Spinal cord (tissue), 10 donors: ENCODE data around the gene COLQ. TPM values are rescaled to one million over a fixed set of nuclear protein-coding genes. Genes with fewer than 3 reads are reported as not detected.

ENCODE experiments used
- DNase-seq, 6 donors: peaks; one replicate each; pipeline versions ENCODE4 v3.0.0 to v3.0.0-alpha.2; 2013 to 2015; ENCODE audit warnings: low spot score in 6 of 6, low read depth in 4 of 6
- H3K27ac ChIP-seq: one replicate; pipeline ENCODE4 v1.5.1; 2013; ENCODE audit warnings: low read depth, low read length, control low read depth
- H3K27me3 ChIP-seq: one replicate; pipeline ENCODE4 v1.6.1; 2013; ENCODE audit warnings: low read length; ENCODE audit not compliant: control insufficient read depth, insufficient read depth
- H3K36me3 ChIP-seq: one replicate; pipeline ENCODE4 v1.6.1; 2013; ENCODE audit warnings: low read length; ENCODE audit not compliant: control insufficient read depth, insufficient read depth
- H3K4me1 ChIP-seq: one replicate; pipeline ENCODE4 v1.6.1; 2013; ENCODE audit warnings: low read length; ENCODE audit not compliant: control insufficient read depth, insufficient read depth
- H3K4me3 ChIP-seq: one replicate; pipeline ENCODE4 v1.5.1; 2013; ENCODE audit warnings: low read depth, low read length, control low read depth
- H3K9me3 ChIP-seq: one replicate; pipeline ENCODE4 v1.6.1; 2013; ENCODE audit warnings: low read length; ENCODE audit not compliant: control insufficient read depth, insufficient read depth
- WGBS: methylation state at CpG from one replicate; pipeline ENCODE4 v1.1.5; 2013; ENCODE audit warnings: missing lambda C conversion rate; ENCODE audit not compliant: insufficient coverage; 5-methylcytosine and 5-hydroxymethylcytosine counted together
- long read RNA-seq, 4 donors: transcript quantifications; one replicate each; lab custom pipeline, GENCODE V29; 2026
- polyA plus RNA-seq, 2 donors: library from polyadenylated mRNA; unstranded; fragments of 120-200 nt; gene quantifications; one replicate each; pipeline ENCODE4 v1.2.1, GENCODE V29; 2013; ENCODE audit not compliant: insufficient read length in 2 of 2
- total RNA-seq, 2 donors: library from RNA; depleted of rRNA in 1 of 2; stranded (reverse); fragments of 120-200 nt in 1 of 2; fragments of >200 nt in 1 of 2; gene quantifications; one replicate each; pipeline versions ENCODE4 v1.2.3 to v1.2.4, GENCODE V29; 2013 to 2014
- donor health status: healthy.

The COLQ gene
- 10 to 100 TPM in 1 of 2 donors, 1 to 10 TPM in 1; 4.2 to 10.5 TPM for total RNA-seq
- 10 to 100 TPM; 10.7 to 10.8 TPM for polyA plus RNA-seq
- long read RNA-seq, donor 1 = 0 reads
- long read RNA-seq, donor 2 = 0 reads
- long read RNA-seq, donor 3 = 0 reads
- long read RNA-seq, donor 4 = 0 reads

DNA sequence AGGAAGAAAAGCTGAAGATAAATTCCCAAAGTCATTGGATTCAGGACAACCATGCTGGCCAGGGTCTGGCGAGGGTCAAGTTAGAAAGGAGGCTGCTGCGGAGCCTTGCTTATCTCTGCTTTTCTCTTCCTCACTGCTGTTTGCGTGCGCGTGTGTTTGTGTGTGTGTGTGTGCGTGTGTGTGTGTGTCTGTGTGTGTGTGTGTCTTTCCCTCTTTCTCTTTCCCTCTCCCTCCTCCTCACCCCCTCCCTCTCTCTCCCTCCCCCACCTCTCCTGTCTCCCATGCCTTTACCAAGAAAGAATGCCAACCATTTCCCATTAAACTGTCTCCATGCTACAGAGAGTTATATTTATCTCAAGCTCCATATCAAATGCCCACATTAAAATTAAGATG is at the start of gene COLQ:
TSS of gene COLQ (minus strand) at position 134 of the 393 bp plus-strand sequence. CDS start at position 53, 81 bp downstream.
- H3K27ac ChIP-seq = no peak within 1 kb of the TSS
- WGBS = no CpG with 5 or more reads among the region's 6 CpGs
- no peak within 1 kb of the TSS for H3K4me3 ChIP-seq
- no peaks in the 10 kb centered on the region for H3K4me1 ChIP-seq
- no peaks in the 10 kb centered on the region for H3K9me3 ChIP-seq
- no peaks in the 10 kb centered on the region for H3K36me3 ChIP-seq
- H3K27me3 ChIP-seq = no peaks in the 10 kb centered on the region
- DNase-seq = no peak

DNA sequence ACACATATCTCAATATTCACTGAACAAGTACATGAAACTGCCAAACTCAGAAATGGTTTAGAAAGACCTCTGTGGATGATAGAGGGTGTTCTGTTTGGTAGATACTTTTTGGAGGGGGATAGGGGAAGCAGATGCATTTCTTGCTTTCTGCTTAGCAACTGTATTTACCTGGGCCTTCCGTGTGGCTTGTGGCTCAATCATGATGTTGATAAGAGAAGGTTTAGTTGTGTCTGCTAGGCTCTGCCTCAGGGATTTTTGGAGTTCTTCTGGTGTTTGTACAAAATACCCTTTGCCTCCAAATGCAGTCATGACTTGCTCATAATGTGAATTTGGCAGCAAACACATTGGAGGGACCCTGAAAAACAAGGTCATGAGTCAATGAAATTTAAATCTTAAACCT is 41.7 kb upstream of the COLQ start:
- H3K4me3 ChIP-seq = no peak overlapping the region
- DNase-seq = no peak
- H3K4me1 ChIP-seq = no peaks in the 10 kb centered on the region
- H3K27ac ChIP-seq = no peak overlapping the region
- peaks cover 30% of the 10 kb centered on the region for H3K36me3 ChIP-seq
- no peaks in the 10 kb centered on the region for H3K9me3 ChIP-seq
- no CpG with 5 or more reads among the region's 1 CpG for WGBS
- no peaks in the 10 kb centered on the region for H3K27me3 ChIP-seq

DNA sequence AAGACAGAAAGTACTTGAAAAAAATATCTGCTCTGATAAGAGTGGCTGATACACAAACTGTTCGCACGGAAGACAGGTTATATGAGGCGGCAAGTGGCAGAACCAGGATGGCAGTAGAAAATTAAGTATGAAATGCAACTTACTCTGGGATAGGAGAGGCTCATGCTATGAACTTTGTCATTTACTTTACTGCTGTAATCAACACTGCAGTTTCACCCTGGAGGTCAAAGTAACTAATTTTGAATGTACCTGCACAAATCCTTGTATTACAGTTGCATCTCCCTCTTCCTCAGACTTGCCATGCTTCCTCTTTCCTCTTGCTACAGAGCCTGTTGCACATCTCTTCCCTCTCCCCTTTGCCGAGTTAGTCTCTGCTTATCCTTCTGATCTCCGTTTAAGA is 41.1 kb upstream of the COLQ start:
- Histone ChIP-seq H3K4me1 (no peaks in the 10 kb centered on the region), H3K27me3 (no peaks in the 10 kb centered on the region), H3K9me3 (no peaks in the 10 kb centered on the region), H3K4me3 (no peak overlapping the region), H3K27ac (no peak overlapping the region), H3K36me3 (peaks cover 28% of the 10 kb centered on the region)
- no peak for DNase-seq
- 88% methylated on average over 2 of the region's 5 CpGs for WGBS

DNA sequence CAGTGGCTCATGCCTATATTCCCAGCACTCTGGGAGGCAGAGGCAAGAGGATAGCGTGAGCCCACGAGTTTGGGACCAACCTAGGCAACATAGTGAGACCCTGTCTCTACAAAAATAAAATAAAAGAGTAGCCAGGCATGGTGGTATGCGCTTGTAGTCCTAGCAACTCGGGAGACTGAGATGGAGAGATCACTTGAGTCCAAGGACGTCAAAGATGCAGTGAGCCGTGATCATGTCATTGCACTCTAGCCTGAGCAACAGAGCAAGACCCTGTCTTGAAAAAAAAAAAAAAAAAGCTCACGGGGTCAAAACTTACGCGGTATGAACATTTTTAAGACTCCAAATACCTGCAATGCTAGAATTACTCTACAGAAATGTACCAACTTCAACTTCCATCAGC is 37.1 kb upstream of the COLQ start:
- Histone ChIP-seq H3K27me3 (no peaks in the 10 kb centered on the region), H3K4me1 (no peaks in the 10 kb centered on the region), H3K36me3 (peaks cover 13% of the 10 kb centered on the region), H3K9me3 (no peaks in the 10 kb centered on the region), H3K4me3 (no peak overlapping the region), H3K27ac (no peak overlapping the region)
- no peak for DNase-seq
- 74% methylated on average over 4 of the region's 9 CpGs for WGBS

DNA sequence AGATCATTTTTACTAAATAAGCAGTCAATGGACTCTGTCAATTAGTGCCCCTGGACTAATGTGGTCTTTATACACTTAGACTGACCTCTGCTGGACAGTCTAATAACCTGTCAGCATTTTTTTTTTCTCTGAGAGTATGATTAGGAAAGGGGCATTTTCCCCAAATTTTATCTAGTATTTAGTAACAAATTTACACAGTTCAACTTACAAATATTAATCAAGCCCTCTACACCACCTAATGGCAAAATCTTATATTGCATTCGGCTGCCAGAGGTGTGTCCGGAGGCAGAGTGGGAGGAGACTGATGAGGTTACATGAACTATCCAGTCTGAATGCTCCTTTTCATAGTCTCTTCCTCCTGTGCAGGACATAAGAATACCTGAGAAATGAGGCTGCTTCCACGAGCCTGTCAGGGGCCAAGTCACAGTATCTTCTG is 36.0 kb upstream of the COLQ start:
- Histone ChIP-seq H3K9me3 (no peaks in the 10 kb centered on the region), H3K36me3 (peaks cover 7% of the 10 kb centered on the region), H3K4me1 (no peaks in the 10 kb centered on the region), H3K4me3 (no peak overlapping the region), H3K27ac (no peak overlapping the region), H3K27me3 (no peaks in the 10 kb centered on the region)
- peak; percentile 19 to 87 (median 42) for DNase-seq
- WGBS = no CpG with 5 or more reads among the region's 3 CpGs

DNA sequence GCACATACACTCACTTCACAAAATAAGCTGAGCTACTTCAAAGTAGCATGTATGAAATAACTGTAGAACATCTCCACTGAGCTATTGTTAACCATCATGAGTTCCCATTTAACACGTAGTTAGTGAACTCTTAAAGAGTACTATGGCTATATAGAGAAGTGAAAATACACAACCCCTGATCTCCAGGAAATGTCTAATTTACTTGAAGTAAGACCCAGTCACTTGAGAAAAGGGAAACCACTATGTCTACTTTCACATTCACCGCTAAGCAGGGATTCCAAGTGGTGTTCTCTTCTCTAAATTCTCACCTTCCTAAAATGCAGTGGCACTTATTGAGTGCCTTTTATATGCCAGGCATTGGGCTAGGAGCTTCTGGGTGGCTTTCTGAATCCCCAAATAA is 35.0 kb upstream of the COLQ start:
- no peaks in the 10 kb centered on the region for H3K4me1 ChIP-seq
- H3K9me3 ChIP-seq = no peaks in the 10 kb centered on the region
- no peak for DNase-seq
- no peak overlapping the region for H3K4me3 ChIP-seq
- WGBS = no CpG with 5 or more reads among the region's 2 CpGs
- no peak overlapping the region for H3K27ac ChIP-seq
- H3K27me3 ChIP-seq = no peaks in the 10 kb centered on the region
- peaks cover 2% of the 10 kb centered on the region for H3K36me3 ChIP-seq

DNA sequence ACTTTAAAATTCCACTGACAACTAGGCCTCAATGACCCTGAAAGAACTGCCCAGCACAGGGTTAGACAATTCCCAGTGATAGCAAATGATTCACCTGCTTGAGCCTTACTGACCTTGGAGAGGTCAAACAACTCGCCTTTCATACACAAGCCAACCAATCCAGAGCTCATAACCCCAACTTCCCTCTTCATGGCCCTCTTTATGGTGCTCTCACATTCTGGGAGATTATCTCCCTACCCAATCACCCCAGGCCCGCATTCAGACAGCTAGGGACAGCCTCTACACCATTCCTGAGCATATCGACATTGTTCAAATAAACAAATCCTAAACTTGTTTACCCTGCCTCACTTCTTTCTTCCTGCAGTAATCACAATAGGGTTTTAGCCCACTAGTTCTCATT is 32.2 kb upstream of the COLQ start:
- Histone ChIP-seq H3K27me3 (no peaks in the 10 kb centered on the region), H3K36me3 (no peaks in the 10 kb centered on the region), H3K4me3 (no peak overlapping the region), H3K9me3 (no peaks in the 10 kb centered on the region), H3K4me1 (no peaks in the 10 kb centered on the region), H3K27ac (no peak overlapping the region)
- WGBS = 87% methylated on average over 3 of the region's 3 CpGs
- no peak for DNase-seq

DNA sequence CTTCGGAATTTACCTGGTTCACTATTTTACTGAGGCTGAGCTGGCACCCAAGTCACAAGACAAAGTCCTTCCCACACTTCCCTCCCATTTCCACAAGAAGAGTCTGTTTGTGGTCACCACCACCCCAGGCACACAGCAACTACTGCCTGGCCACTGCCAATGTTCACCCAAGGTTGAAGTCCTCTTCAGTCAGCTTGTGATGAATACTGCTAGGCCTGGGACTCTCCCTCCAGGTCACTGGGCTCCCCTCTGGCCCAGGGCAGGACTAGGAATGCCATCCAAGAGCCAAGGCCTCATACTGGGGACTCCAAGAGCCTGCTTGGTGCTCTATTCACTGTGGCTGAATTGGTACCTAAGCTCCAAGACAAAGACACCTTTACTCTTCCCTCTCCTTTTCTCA is 30.4 kb upstream of the COLQ start:
- WGBS = 94% methylated on average over 1 of the region's 1 CpG
- DNase-seq = no peak
- Histone ChIP-seq H3K9me3 (no peaks in the 10 kb centered on the region), H3K4me1 (no peaks in the 10 kb centered on the region), H3K27ac (no peak overlapping the region), H3K36me3 (no peaks in the 10 kb centered on the region), H3K4me3 (no peak overlapping the region), H3K27me3 (no peaks in the 10 kb centered on the region)

DNA sequence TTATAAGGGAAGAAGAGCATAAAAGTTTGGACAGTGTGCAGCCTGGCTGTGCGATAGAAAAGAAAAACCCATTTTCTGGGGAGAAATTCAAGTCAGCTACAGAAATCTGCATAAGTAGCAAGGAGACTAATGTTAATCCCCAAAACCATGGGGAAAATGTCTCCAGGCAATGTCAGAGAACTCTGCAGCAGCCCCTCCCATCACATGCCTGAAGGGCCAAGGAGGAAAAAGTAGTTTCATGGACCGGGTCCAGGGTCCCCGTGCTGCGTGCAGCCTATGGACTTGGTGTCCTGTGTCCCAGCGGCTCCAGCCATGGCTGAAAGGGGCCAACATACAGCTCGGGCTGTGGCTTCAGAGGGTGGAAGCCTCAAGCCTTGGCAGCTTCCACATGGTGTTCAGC is 28.3 kb upstream of the COLQ start:
- no peaks in the 10 kb centered on the region for H3K4me1 ChIP-seq
- no peaks in the 10 kb centered on the region for H3K9me3 ChIP-seq
- H3K4me3 ChIP-seq = no peak overlapping the region
- DNase-seq = no peak
- no peaks in the 10 kb centered on the region for H3K36me3 ChIP-seq
- WGBS = 95% methylated on average over 6 of the region's 6 CpGs
- H3K27ac ChIP-seq = no peak overlapping the region
- no peaks in the 10 kb centered on the region for H3K27me3 ChIP-seq

DNA sequence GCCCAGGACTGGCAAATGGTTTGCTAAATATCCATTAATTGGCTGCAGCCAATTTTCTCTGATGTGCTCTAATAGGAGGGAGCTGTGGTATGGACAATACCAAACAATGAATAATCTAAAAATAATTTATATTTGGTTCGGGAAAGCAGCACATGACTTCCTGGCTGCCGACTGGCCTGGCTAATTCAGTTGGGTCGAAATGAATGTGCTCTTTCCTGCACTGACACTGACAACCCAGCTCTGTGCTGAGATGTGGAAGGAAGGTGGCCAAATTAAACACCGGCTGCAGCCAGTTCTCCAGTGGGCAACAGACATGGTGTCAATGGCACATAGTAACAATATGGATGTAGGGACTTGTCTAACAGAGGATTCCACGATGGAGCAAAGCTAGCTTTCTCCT is 21.1 kb upstream of the COLQ start:
- H3K27ac ChIP-seq = no peak overlapping the region
- H3K9me3 ChIP-seq = no peaks in the 10 kb centered on the region
- no peaks in the 10 kb centered on the region for H3K27me3 ChIP-seq
- H3K36me3 ChIP-seq = no peaks in the 10 kb centered on the region
- peak in 1 of 6 donors; percentile 24 for DNase-seq
- H3K4me1 ChIP-seq = no peaks in the 10 kb centered on the region
- no CpG with 5 or more reads among the region's 5 CpGs for WGBS
- no peak overlapping the region for H3K4me3 ChIP-seq
